ENCODE data around the gene SLC6A16.
"Not testable (repeated sequence)": the region's sequence is repeated elsewhere in the genome, so short reads cannot be mapped to it uniquely, and the experiment has no call there.

- not testable (repeated sequence) for TF ChIP-seq POLR2A, CTCF (IDR thresholded peaks at IDR 0.05)
Measured at GRCh38 chr19:49332691-49333417, 7.9 kb upstream of the SLC6A16 start.
